CD4-positive, alpha-beta T cell treated with Interleukin-10 for 1 hour (primary cell): ENCODE data around the gene TMPRSS7.

Experiments
- DNase-seq: peaks from one replicate; pipeline ENCODE4 v3.0.0-alpha.2; 2020

Gene TMPRSS7

GRCh38 chr3:112130638-112130993 lies 96.1 kb downstream of the TMPRSS7 start:
- DNase-seq: no peak
